SK-N-SH (cell line): Measurements from ENCODE around the gene CREB5. TPM values are rescaled to one million over a fixed set of nuclear protein-coding genes. Genes with fewer than 3 reads are reported as not detected.

Source experiments
- CTCF ChIA-PET: fragments of 300-600, 350-600 bp; formaldehyde crosslinking; extraction: SDS; loops from one replicate; lab custom pipeline; 2021; lab: Yijun Ruan, JAX
- POLR2A ChIA-PET: fragments of 350-600 bp; sonication (Branson Sonifier 250); formaldehyde crosslinking; extraction: SDS; loops from one replicate; lab custom pipeline; 2020; ENCODE audit warnings: antibody characterized with exemption, inconsistent platforms; lab: Yijun Ruan, JAX
- DNase-seq: peaks from one replicate; pipeline ENCODE4 v3.0.0; 2012
- H2AFZ ChIP-seq: fragments of 200-600 bp; sonication (generic); 2 replicates; pipeline ENCODE4 v1.8.1; 2016; ENCODE audit warnings: antibody characterized with exemption, mild to moderate bottlenecking, low read depth
- H3F3A ChIP-seq: fragments of 200-600 bp; sonication (generic); replicated peaks from 2 replicates; pipeline ENCODE3; 2016; ENCODE audit warnings: antibody characterized with exemption, mild to moderate bottlenecking; ENCODE audit not compliant: insufficient read depth
- H3K27ac ChIP-seq, 2 experiments: fragments of 200-500 bp in 1 of 2; fragments of 200-600 bp in 1 of 2; sonication (Bioruptor generic) in 1 of 2; sonication (generic), shearing (Covaris generic) in 1 of 2; 2 replicates each; pipeline versions ENCODE4 v1.5.1 to v1.6.1; 2014 to 2016; ENCODE audit warnings: low read depth in 2 of 2, inconsistent platforms in 1 of 2, low read length in 1 of 2, mild to moderate bottlenecking in 1 of 2, mixed read lengths in 1 of 2
- H3K27me3 ChIP-seq: fragments of 200-600 bp; sonication (generic), shearing (Covaris generic); 2 replicates; pipeline ENCODE4 v1.6.1; 2016; ENCODE audit warnings: mixed run types; ENCODE audit not compliant: insufficient read depth
- H3K36me3 ChIP-seq, 2 experiments: fragments of 200-500 bp in 1 of 2; fragments of 200-600 bp in 1 of 2; sonication (Bioruptor generic) in 1 of 2; sonication (generic) in 1 of 2; replicated peaks in 1 of 2; 2 replicates each; pipeline versions ENCODE3 to v1.5.1; 2014 to 2016; ENCODE audit warnings: low read length in 1 of 2, mild to moderate bottlenecking in 1 of 2; ENCODE audit not compliant: insufficient read depth in 2 of 2, control insufficient read depth in 1 of 2
- H3K4me1 ChIP-seq, 2 experiments: fragments of 200-500 bp in 1 of 2; fragments of 200-600 bp in 1 of 2; sonication (Bioruptor generic) in 1 of 2; sonication (generic), shearing (Covaris generic) in 1 of 2; 2 replicates each; pipeline versions ENCODE4 v1.5.1 to v1.6.1; 2014 to 2016; ENCODE audit warnings: low read depth in 1 of 2, low read length in 1 of 2, mixed run types in 1 of 2; ENCODE audit not compliant: insufficient read depth in 2 of 2, control insufficient read depth in 1 of 2
- H3K4me2 ChIP-seq: fragments of 200-600 bp; sonication (generic), shearing (Covaris generic); 2 replicates; pipeline ENCODE4 v1.6.1; 2017; ENCODE audit warnings: mixed run types
- H3K4me3 ChIP-seq, 2 experiments: fragments of 200-500 bp in 1 of 2; fragments of 200-600 bp in 1 of 2; sonication (Bioruptor generic) in 1 of 2; sonication (generic), shearing (Covaris generic) in 1 of 2; 2 replicates each; pipeline versions ENCODE4 v1.5.1 to v1.8.1; 2014 to 2016; ENCODE audit warnings: low read depth in 2 of 2, inconsistent platforms in 1 of 2, low read length in 1 of 2, mild to moderate bottlenecking in 1 of 2, mixed read lengths in 1 of 2, moderate library complexity in 1 of 2
- H3K79me2 ChIP-seq: fragments of 200-600 bp; sonication (generic); 2 replicates; pipeline ENCODE4 v1.8.1; 2017; ENCODE audit warnings: mild to moderate bottlenecking; ENCODE audit not compliant: insufficient read depth
- H3K9ac ChIP-seq: fragments of 200-600 bp; sonication (generic); 2 replicates; pipeline ENCODE4 v1.6.1; 2017; ENCODE audit warnings: mixed run types
- H3K9me2 ChIP-seq: fragments of 200-600 bp; sonication (generic); 2 replicates; pipeline ENCODE4 v1.6.1; 2017; ENCODE audit warnings: mixed run types
- H3K9me3 ChIP-seq: fragments of 200-600 bp; sonication (generic); 2 replicates; pipeline ENCODE4 v1.6.1; 2017; ENCODE audit warnings: mixed run types, mild to moderate bottlenecking, moderate library complexity
- H4K20me1 ChIP-seq: fragments of 200-600 bp; sonication (generic); 2 replicates; pipeline ENCODE4 v1.6.1; 2017; ENCODE audit warnings: mild to moderate bottlenecking, mixed run types; ENCODE audit not compliant: insufficient read depth
- CHD2 ChIP-seq: fragments of 150-350 bp; IDR thresholded peaks from 2 replicates; pipeline ENCODE4 v1.6.1; 2018; ENCODE audit warnings: low read length; ENCODE audit not compliant: partially characterized antibody
- FOXJ3 ChIP-seq: sonication (generic); formaldehyde crosslinking; IDR thresholded peaks from 2 replicates; pipeline ENCODE4 v1.5.1; 2020; ENCODE audit warnings: mild to moderate bottlenecking, missing genetic modification reagents
- GATA2 ChIP-seq: sonication (generic); formaldehyde crosslinking; IDR thresholded peaks from 2 replicates; pipeline ENCODE4 v1.5.0; 2020; ENCODE audit warnings: mild to moderate bottlenecking, missing genetic modification reagents
- JUND ChIP-seq: IDR thresholded peaks from 2 replicates; pipeline ENCODE4 v1.4.0; 2012
- RAD21 ChIP-seq: IDR thresholded peaks from 2 replicates; pipeline ENCODE4 v1.6.1; 2012; ENCODE audit warnings: mild to moderate bottlenecking, low read length
- RXRA ChIP-seq: IDR thresholded peaks from 2 replicates; pipeline ENCODE4 v1.4.0; 2012; ENCODE audit warnings: low read depth, mild to moderate bottlenecking, borderline replicate concordance
- TEAD4 ChIP-seq: IDR thresholded peaks from 2 replicates; pipeline ENCODE4 v1.4.0; 2012; ENCODE audit warnings: mild to moderate bottlenecking, borderline replicate concordance; ENCODE audit not compliant: insufficient read depth
- WGBS: methylation state at CpG from one replicate; pipeline ENCODE4 v1.1.6; 2017; ENCODE audit warnings: low lambda C conversion rate; 5-methylcytosine and 5-hydroxymethylcytosine counted together
- polyA plus RNA-seq, 3 experiments: library from polyadenylated mRNA; depleted of rRNA; stranded (reverse); fragments of >200 nt; gene quantifications; 2 replicates each; pipeline ENCODE4 v1.2.3, GENCODE V29; 2012
- TF ChIP-seq, protein P1 (sequence below): fragments of 150-350 bp; IDR thresholded peaks from 2 replicates; pipeline ENCODE4 v1.6.1; 2017; ENCODE audit warnings: antibody characterized with exemption, low read length, low read depth, borderline replicate concordance
- TF ChIP-seq, protein P2 (sequence below): IDR thresholded peaks from 2 replicates; pipeline ENCODE4 v1.4.0; 2012; ENCODE audit warnings: low read depth, borderline replicate concordance
- TF ChIP-seq, protein P3 (sequence below): fragments of 150-350 bp; IDR thresholded peaks from 2 replicates; pipeline ENCODE4 v1.6.1; 2016; ENCODE audit warnings: mild to moderate bottlenecking, low read depth, low read length

CREB5 gene
- polyA plus RNA-seq, 1 of the 3 experiments (the other 2 are of a cell fraction): 19.3 TPM

DNA sequence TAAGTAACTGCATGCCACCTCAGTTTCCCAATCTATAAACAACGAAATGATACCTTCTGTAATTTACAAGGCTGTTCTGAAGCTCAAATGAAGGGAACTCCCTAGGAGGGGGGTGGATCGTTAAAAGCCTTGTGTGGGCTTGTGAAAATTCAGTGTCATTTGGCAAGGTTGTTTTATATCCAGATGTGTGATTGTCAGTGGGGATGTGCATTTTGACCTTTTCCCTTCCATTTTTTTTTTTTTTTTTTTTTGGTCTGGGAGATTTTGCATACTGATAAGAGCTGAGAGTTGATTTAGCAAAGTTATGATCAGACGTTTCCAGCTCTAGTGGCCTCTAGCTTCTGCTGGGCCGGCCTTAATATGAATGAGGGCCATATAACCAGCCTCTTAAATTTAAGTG lies 22.8 kb downstream of the CREB5 start:
- H3K36me3 ChIP-seq: no peaks in the 10 kb centered on the region
- H3K9ac ChIP-seq: no peak overlapping the region
- no peaks in the 10 kb centered on the region for H3F3A ChIP-seq
- no peaks in the 10 kb centered on the region for H3K9me3 ChIP-seq
- no peak overlapping the region for H3K4me2 ChIP-seq
- H4K20me1 ChIP-seq: no peaks in the 10 kb centered on the region
- H3K27me3 ChIP-seq: peaks cover 20% of the 10 kb centered on the region; the same call in 1 of the 2 replicates
- no peak overlapping the region for H2AFZ ChIP-seq
- H3K9me2 ChIP-seq: no peaks in the 10 kb centered on the region
- no peak overlapping the region for H3K27ac ChIP-seq
- H3K4me1 ChIP-seq: peaks cover 0 to 8% of the 10 kb centered on the region in 2 experiments; a peak in 2 of 4 replicates
- CTCF ChIA-PET: interaction anchor here (0.7 to 4.4 kb wide), 4 partner anchors 13 to 163 kb away, joined by 3 to 21 read pairs (median 4); no protein-coding TSS in a partner anchor
- POLR2A ChIA-PET: interaction anchor here (0.6 to 0.7 kb wide), 3 partner anchors 11 to 448 kb away, joined by 3 to 9 read pairs (median 3); no protein-coding TSS in a partner anchor
- DNase-seq: no peak
- no peaks in the 10 kb centered on the region for H3K79me2 ChIP-seq
- no peak overlapping the region for H3K4me3 ChIP-seq
- WGBS: 41% methylated on average over 4 of the region's 4 CpGs
- TF ChIP-seq RAD21 (no peak), GATA2 (CRISPR knock-in tag) (peak; percentile 52), JUND (no peak), FOXJ3 (CRISPR knock-in tag) (no peak), CHD2 (no peak)
- TF ChIP-seq, protein P1, sequence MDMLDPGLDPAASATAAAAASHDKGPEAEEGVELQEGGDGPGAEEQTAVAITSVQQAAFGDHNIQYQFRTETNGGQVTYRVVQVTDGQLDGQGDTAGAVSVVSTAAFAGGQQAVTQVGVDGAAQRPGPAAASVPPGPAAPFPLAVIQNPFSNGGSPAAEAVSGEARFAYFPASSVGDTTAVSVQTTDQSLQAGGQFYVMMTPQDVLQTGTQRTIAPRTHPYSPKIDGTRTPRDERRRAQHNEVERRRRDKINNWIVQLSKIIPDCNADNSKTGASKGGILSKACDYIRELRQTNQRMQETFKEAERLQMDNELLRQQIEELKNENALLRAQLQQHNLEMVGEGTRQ: no peak
- TF ChIP-seq, protein P2, sequence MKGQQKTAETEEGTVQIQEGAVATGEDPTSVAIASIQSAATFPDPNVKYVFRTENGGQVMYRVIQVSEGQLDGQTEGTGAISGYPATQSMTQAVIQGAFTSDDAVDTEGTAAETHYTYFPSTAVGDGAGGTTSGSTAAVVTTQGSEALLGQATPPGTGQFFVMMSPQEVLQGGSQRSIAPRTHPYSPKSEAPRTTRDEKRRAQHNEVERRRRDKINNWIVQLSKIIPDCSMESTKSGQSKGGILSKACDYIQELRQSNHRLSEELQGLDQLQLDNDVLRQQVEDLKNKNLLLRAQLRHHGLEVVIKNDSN: no peak

DNA sequence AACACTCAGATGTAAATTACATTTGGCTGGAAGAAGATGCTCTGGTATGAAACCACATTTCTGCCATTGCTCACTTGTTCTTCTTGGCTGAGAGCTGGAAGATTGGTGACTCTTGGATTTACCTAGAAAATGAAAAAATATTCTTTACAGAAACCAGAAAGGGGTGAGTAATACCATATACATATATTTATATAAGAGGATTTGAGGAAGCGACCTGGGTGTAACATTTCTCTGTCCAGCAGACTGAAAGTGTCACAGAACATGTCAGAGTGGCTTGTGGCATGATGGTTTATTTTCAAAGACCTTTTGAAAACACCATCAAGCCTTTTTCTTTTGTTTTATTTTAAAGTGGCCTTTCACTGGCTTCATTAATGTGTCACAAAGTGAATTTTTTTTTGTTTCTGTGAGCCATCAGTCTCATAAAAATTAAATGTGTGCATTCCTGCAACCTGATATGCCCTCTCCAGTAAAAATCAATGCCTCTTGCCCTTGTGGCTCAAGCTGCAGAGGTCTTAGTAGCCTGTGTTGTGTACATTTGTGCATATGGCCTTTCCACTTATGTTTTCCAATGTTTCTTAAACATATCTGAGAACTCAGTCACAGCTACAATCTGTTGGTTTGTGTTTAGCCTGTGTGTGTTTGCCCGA lies 23.5 kb downstream of the CREB5 start:
- Histone ChIP-seq H3K9me2 (no peaks in the 10 kb centered on the region), H3K9ac (no peak overlapping the region), H3K27ac (no peak overlapping the region), H3K36me3 (no peaks in the 10 kb centered on the region), H3K4me2 (no peak overlapping the region), H2AFZ (no peak overlapping the region), H3K9me3 (no peaks in the 10 kb centered on the region), H3K27me3 (peaks cover 20% of the 10 kb centered on the region; the same call in 1 of the 2 replicates), H3F3A (no peaks in the 10 kb centered on the region), H3K4me3 (no peak overlapping the region), H3K4me1 (peaks cover 0 to 8% of the 10 kb centered on the region in 2 experiments; a peak in 2 of 4 replicates), H4K20me1 (no peaks in the 10 kb centered on the region), H3K79me2 (no peaks in the 10 kb centered on the region)
- POLR2A ChIA-PET: interaction anchor here (0.6 kb wide), 1 partner anchor 447 kb away, joined by 3 read pairs; no protein-coding TSS in a partner anchor
- TF ChIP-seq JUND (no peak), TEAD4 (no peak), RXRA (no peak)
- TF ChIP-seq, protein P2: no peak
- TF ChIP-seq, protein P3, sequence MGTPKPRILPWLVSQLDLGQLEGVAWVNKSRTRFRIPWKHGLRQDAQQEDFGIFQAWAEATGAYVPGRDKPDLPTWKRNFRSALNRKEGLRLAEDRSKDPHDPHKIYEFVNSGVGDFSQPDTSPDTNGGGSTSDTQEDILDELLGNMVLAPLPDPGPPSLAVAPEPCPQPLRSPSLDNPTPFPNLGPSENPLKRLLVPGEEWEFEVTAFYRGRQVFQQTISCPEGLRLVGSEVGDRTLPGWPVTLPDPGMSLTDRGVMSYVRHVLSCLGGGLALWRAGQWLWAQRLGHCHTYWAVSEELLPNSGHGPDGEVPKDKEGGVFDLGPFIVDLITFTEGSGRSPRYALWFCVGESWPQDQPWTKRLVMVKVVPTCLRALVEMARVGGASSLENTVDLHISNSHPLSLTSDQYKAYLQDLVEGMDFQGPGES: no peak
- TF ChIP-seq, protein P1: no peak
- CTCF ChIA-PET: interaction anchor here (1.0 to 4.4 kb wide), 3 partner anchors 12 to 47 kb away, joined by 3 to 21 read pairs (median 5); no protein-coding TSS in a partner anchor
- no peak for DNase-seq
- 36% methylated on average over 2 of the region's 2 CpGs for WGBS
